ENCODE results near the gene ZCRB1.

The ZCRB1 gene

DNA sequence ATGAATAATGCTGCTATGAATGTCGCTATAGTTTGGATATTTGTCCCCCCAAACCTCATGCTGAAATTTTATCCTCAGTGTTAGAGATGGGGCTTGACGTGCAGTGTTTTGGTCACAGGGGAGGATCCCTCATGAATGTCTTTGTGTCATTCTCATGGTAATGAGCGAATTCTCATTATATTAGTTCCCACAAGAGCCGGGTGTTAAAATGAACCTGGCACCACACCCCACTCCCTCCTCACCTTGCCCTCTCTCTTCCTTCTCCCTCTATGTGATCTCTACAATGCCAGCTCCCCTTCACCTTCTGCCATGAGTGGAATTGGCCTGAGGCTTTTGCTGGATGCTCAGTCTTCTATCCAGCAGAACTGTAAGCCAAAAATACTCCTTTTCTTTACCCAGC, 50.4 kb downstream of the ZCRB1 start:
- no peak for DNase-seq

DNA sequence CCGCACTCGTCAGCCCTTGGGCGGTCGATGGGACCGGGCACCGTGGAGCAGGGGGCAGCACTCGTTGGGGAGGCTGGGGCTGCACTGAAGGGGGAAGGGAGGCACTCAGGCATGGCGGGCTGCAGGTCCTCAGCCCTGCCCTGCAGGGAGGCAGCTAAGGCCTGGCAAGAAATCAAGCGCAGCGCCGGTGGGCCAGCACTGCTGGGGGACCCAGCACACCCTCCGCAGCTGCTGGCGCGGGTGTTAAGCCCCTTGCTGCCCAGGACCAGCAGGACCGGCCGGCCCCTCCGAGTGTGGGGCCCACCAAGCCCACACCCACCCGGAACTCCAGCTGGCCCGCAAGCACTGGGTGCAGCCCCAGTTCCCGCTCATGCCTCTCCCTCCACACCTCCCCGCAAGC, 52.2 kb downstream of the ZCRB1 start:
- DNase-seq: no peak

DNA sequence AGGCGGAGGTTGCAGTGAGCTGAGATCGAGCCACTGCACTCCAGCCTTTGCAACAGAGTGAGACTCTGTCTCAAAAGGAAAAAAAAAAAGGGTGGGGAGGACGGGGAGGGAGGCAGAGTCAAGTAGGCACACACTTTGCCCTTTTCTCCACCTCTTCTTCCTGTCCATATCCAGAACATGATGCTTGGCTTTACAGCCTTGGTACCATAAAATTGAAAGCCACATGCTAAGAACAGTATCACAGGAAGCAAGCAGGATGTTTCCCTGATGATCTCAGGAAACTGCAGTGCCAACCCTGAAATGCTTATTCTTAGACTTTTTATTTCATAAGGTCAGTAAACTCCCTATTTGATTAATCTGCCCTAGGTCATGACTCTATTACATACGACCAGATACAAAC, 55.3 kb downstream of the ZCRB1 start:
- DNase-seq: no peak

GRCh38 chr12:42267413-42268190, 58.3 kb downstream of the ZCRB1 start:
- no peak for DNase-seq

DNA sequence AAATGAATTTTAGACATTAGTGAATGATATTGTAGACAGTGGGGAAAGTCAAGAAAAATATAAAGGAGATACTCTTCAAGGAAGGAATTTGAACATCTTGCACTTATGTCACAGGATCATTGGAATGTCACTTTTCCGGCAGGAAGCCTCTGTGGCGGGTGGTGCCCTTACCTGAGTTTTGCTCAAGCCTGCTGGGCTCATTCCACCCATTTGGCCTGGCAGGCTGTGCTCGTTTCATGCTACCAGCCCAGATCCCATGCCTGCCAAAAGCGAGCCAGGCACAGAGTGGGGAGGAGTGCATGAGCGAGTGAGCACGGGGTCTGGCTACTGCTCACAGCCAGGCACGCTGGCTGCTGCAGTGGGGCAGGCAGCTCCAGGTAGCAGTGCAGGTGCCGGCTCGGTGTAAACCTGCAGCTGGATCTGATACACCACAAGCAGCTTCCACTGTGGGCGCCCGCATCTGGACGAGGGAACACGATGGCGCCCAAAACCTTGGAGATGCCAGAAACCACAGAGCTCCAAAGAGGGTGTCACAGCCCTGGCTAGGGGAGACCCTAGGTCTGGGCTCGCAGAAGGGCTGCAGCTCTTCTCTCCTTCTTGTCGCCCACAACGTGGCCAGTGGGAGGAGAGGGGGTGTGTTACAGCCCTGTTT, 59.2 kb downstream of the ZCRB1 start:
- no peak for DNase-seq

DNA sequence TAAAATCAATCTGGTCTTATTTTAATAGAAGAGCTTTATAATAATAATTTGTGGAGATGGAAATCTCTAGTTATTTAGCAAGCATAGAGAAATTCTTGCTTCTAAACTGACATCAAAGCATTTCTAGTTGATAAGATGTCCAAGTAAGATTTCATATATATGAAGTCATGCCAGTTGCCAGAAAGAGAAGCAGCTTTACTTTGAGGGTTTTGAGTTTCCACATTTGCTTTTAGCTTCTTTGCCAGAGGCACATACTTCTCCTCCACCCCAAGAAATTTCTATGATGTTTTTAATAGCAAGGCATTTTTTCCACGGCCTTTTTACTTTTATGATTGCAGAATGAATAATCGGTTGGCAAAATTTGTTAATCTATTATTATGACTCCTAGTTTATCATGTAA, 63.6 kb downstream of the ZCRB1 start:
- no peak for DNase-seq

Measured in central memory CD4-positive, alpha-beta T cell (primary cell).